NCI-H2107 treated with DMSO at 0.1 percent for 48 hours (cell line): ENCODE measurements around the gene NTM.

Experiments used
- DNase-seq: peaks from one replicate; lab custom pipeline; 2025; ENCODE audit not compliant: unreplicated experiment; lab: John Stamatoyannopoulos, UW

Gene NTM

GRCh38 chr11:131543389-131544025, 173.1 kb downstream of the NTM start:
- no peak for DNase-seq

GRCh38 chr11:131544591-131544990, 174.2 kb downstream of the NTM start:
- no peak for DNase-seq

GRCh38 chr11:131546218-131546895, 175.9 kb downstream of the NTM start:
- no peak for DNase-seq

- no peak for DNase-seq
Observed at GRCh38 chr11:131549099-131549498, 178.7 kb downstream of the NTM start.

- DNase-seq, result no peak
Observed at GRCh38 chr11:131549770-131550169, 179.4 kb downstream of the NTM start.

GRCh38 chr11:131560287-131560686, 189.9 kb downstream of the NTM start:
- DNase-seq, result no peak

GRCh38 chr11:131561501-131561900, 191.1 kb downstream of the NTM start:
- no peak for DNase-seq

GRCh38 chr11:131561972-131562371, 191.6 kb downstream of the NTM start:
- DNase-seq, result no peak

- no peak for DNase-seq
Observed at GRCh38 chr11:131568318-131568717, 197.9 kb downstream of the NTM start.

GRCh38 chr11:131571571-131571970, 201.2 kb downstream of the NTM start:
- DNase-seq, result no peak

- no peak for DNase-seq
Observed at GRCh38 chr11:131572423-131572822, 202.0 kb downstream of the NTM start.

GRCh38 chr11:131579932-131580387, 209.5 kb downstream of the NTM start:
- no peak for DNase-seq

GRCh38 chr11:131580476-131580875, 210.1 kb downstream of the NTM start:
- no peak for DNase-seq

GRCh38 chr11:131581046-131581445, 210.6 kb downstream of the NTM start:
- no peak for DNase-seq

- no peak for DNase-seq
Observed at GRCh38 chr11:131582021-131582525, 211.7 kb downstream of the NTM start.

- no peak for DNase-seq
Observed at GRCh38 chr11:131583421-131583820, 213.0 kb downstream of the NTM start.

GRCh38 chr11:131583938-131584337, 213.5 kb downstream of the NTM start:
- DNase-seq, result no peak

- no peak for DNase-seq
Observed at GRCh38 chr11:131584785-131585592, 214.6 kb downstream of the NTM start.

GRCh38 chr11:131588057-131588456, 217.6 kb downstream of the NTM start:
- no peak for DNase-seq

GRCh38 chr11:131591051-131591461, 220.6 kb downstream of the NTM start:
- DNase-seq, result no peak

GRCh38 chr11:131592152-131592551, 221.7 kb downstream of the NTM start:
- no peak for DNase-seq

- no peak for DNase-seq
Observed at GRCh38 chr11:131592734-131593133, 222.3 kb downstream of the NTM start.
